Measurements from ENCODE around the gene ZBTB7A. TPM values are rescaled to one million over a fixed set of nuclear protein-coding genes. Genes with fewer than 3 reads are reported as not detected.

ZBTB7A gene
- total RNA-seq, 1 experiment from 2014 or later = 49.5 TPM

DNA sequence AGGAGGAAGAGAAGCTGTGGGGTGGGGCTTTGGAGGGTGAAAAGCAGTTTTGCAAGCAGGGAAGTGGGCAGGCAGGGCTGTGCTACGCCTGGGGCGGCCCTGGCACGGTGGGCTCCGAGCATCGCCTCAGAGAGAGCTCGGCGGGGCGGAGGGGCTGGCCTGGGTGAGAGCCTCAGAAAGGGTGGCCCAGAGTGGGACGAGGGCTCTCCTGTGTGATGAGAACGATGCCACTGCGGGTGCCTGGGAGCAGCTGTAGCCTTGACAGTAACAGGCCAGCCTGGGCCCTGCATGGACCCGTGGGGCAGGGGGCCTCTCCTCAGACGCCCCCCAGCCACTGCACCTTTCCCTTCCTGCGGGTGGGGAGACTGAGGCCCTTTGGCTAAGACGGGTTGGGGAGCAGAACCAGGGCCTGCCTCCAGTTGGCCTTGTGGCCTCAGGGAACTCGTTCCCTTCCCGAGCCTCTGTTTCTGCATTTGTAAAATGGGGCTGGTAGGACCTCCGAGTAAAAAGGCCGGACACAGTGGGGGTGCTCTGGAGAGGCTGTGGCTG is 31.6 kb downstream of the ZBTB7A start:
- H3K9me3 ChIP-seq (ENCODE audit: control insufficient read depth in 1 of 2, insufficient read depth in 1 of 2, low read depth in 1 of 2, low read length in 2 of 2) = peaks cover 0 to 6% of the 10 kb centered on the region in 2 experiments; a peak in 1 of 4 replicates
- no peak overlapping the region for H3K4me2 ChIP-seq (ENCODE audit: low read length)
- no peak overlapping the region for H3K9ac ChIP-seq (ENCODE audit: low read length)
- CTCF ChIA-PET = no interaction called here
- no peaks in the 10 kb centered on the region for H3K9me2 ChIP-seq (ENCODE audit: insufficient read depth)
- H2AFZ ChIP-seq (ENCODE audit: low read depth, low read length, poor library complexity, severe bottlenecking) = no peak overlapping the region
- H3K79me2 ChIP-seq (ENCODE audit: insufficient read depth, low read length) = no peaks in the 10 kb centered on the region
- no TSS peak for BruUV-seq (replicated peaks)
- H3K27ac ChIP-seq (ENCODE audit: low read depth, low read length) = no peak overlapping the region
- intact Hi-C loops (cut with micrococcal nuclease) = no loop called here
- RAD21 ChIA-PET (ENCODE audit: low non-redundant PET in 1 of 2, low total read pairs in 2 of 2, uncharacterized antibody in 2 of 2, unreplicated experiment in 2 of 2) = no interaction called here
- POLR2A ChIA-PET = no interaction called here
- H4K20me1 ChIP-seq (ENCODE audit: insufficient read depth) = no peaks in the 10 kb centered on the region
- no peak for TF ChIP-seq TCF7L2 (IDR thresholded peaks at IDR 0.05; ENCODE audit: borderline replicate concordance, extremely low read depth, insufficient read depth, insufficient read length)
- no peak for TF ChIP-seq CBX3 (IDR thresholded peaks at IDR 0.05; ENCODE audit: low read depth)
- TF ChIP-seq RAD21 (IDR thresholded peaks at IDR 0.05; ENCODE audit: low read depth) = no peak
- TF ChIP-seq SIN3A (IDR thresholded peaks at IDR 0.05; ENCODE audit: low read depth) = no peak
- no peak for TF ChIP-seq ELF1 (IDR thresholded peaks at IDR 0.05; ENCODE audit: borderline replicate concordance, low read depth)
- no peak for TF ChIP-seq CTCF (IDR thresholded peaks at IDR 0.05 in 2 of 3, conservative IDR thresholded peaks at IDR 0.05 in 1 of 3; ENCODE audit: borderline replicate concordance in 1 of 3, insufficient read depth in 1 of 3, low read depth in 2 of 3, low read length in 2 of 3)
- TF ChIP-seq EGR1 (IDR thresholded peaks at IDR 0.05; ENCODE audit: low read depth) = no peak
- no peak for TF ChIP-seq FOSL1 (IDR thresholded peaks at IDR 0.05; ENCODE audit: low read depth)
- TF ChIP-seq CEBPB (IDR thresholded peaks at IDR 0.05; ENCODE audit: low read depth) = no peak
- TF ChIP-seq ZFX (IDR thresholded peaks at IDR 0.05) = no peak
- TF ChIP-seq ZNF274 (IDR thresholded peaks at IDR 0.05; ENCODE audit: low read depth, low read length) = no peak
- no peak for TF ChIP-seq YY1 (IDR thresholded peaks at IDR 0.05; ENCODE audit: extremely low read depth, insufficient replicate concordance, low read depth, low read length)
- no peak for TF ChIP-seq EZH2phosphoT487 (IDR thresholded peaks at IDR 0.05; ENCODE audit: borderline replicate concordance)
- TF ChIP-seq, protein P1, sequence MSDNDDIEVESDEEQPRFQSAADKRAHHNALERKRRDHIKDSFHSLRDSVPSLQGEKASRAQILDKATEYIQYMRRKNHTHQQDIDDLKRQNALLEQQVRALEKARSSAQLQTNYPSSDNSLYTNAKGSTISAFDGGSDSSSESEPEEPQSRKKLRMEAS (IDR thresholded peaks at IDR 0.05) = no peak
- TF ChIP-seq POLR2A (IDR thresholded peaks at IDR 0.05; ENCODE audit: borderline replicate concordance, extremely low read depth, insufficient read depth, insufficient read length) = no peak
- TF ChIP-seq SRF (IDR thresholded peaks at IDR 0.05; ENCODE audit: low read depth) = no peak
- TF ChIP-seq EZH2 (IDR thresholded peaks at IDR 0.05) = no peak
- TF ChIP-seq POLR2AphosphoS5 (IDR thresholded peaks at IDR 0.05; ENCODE audit: low read depth, low read length) = no peak
- TF ChIP-seq, protein P2, sequence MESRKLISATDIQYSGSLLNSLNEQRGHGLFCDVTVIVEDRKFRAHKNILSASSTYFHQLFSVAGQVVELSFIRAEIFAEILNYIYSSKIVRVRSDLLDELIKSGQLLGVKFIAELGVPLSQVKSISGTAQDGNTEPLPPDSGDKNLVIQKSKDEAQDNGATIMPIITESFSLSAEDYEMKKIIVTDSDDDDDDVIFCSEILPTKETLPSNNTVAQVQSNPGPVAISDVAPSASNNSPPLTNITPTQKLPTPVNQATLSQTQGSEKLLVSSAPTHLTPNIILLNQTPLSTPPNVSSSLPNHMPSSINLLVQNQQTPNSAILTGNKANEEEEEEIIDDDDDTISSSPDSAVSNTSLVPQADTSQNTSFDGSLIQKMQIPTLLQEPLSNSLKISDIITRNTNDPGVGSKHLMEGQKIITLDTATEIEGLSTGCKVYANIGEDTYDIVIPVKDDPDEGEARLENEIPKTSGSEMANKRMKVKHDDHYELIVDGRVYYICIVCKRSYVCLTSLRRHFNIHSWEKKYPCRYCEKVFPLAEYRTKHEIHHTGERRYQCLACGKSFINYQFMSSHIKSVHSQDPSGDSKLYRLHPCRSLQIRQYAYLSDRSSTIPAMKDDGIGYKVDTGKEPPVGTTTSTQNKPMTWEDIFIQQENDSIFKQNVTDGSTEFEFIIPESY (IDR thresholded peaks at IDR 0.05; ENCODE audit: extremely low read depth, insufficient replicate concordance, low read length) = no peak
- no peak overlapping the region for H3K4me3 ChIP-seq (replicated peaks in 1 of 2; ENCODE audit: low read depth in 1 of 2, low read length in 2 of 2)
- H3K4me1 ChIP-seq (ENCODE audit: control insufficient read depth in 1 of 2, insufficient read depth in 2 of 2, low read length in 2 of 2) = no peaks in the 10 kb centered on the region
- DNase-seq (ENCODE audit: low read depth, low spot score) (no peak), ATAC-seq (no peak)
- H3K27me3 ChIP-seq (ENCODE audit: insufficient read depth, low read length) = no peaks in the 10 kb centered on the region
- H3K36me3 ChIP-seq (ENCODE audit: control insufficient read depth in 1 of 2, insufficient read depth in 2 of 2, low read length in 2 of 2) = peaks cover 3 to 23% of the 10 kb centered on the region in 2 experiments
